ENCODE measurements around the gene ATP1B1. TPM values are rescaled to one million over a fixed set of nuclear protein-coding genes. Genes with fewer than 3 reads are reported as not detected.
"Not testable (repeated sequence)": the region's sequence is repeated elsewhere in the genome, so short reads cannot be mapped to it uniquely, and the experiment has no call there.

Gene ATP1B1
- total and polyA plus RNA-seq, 5 experiments from 2014 or later: 0.62 to 1.8 (median 0.97) TPM

DNA sequence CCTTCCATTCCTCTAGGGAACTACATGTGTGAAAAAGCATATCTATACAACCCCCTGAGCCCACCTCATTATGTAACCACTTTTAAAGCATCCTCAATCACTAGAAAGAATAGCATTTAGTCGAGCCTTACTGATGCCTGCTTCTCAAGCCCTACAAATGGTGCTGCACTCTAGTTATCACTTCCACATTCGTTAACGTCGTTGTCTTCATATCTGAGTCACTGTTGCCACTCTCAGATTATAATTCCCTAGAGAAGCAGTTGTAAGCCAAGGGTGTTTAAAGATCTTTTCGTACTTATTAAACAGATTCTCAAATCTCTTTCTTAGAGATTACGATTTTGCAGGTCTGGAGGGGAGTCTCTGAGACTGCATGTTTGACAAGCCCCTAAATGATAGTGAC is 16.5 kb downstream of the ATP1B1 start:
- no peaks in the 10 kb centered on the region for H3K9me3 Mint-ChIP-seq
- H3K36me3 Mint-ChIP-seq: peaks cover 0 to 7% (median 1%) of the 10 kb centered on the region in 3 donors
- no peak overlapping the region for H3K4me3 Mint-ChIP-seq
- POLR2A ChIA-PET: no interaction called here
- DNase-seq: no peak
- H3K4me1 Mint-ChIP-seq: no peaks in the 10 kb centered on the region
- no peak for ATAC-seq
- H3K27me3 Mint-ChIP-seq: no peaks in the 10 kb centered on the region
- H3K27ac Mint-ChIP-seq: no peak overlapping the region

DNA sequence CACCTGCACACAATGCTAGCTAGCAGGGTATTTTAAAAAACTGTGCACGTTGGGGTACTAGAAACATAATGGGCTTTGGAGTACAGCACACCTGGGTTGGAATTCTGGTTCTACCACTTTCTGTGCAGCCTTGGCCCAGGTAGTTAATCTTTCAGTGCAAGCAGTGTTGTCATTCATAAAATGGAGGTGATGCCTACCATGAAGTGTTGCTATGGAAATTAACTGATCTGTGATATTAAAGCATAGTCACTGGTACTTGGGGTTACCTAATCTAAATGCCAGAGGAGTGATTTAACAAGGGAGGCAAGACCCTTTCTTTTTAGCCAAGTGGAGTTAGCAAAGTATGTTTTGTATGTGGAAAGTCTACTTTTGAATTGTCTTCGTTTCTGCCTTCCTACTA is 18.0 kb downstream of the ATP1B1 start:
- no peak for ATAC-seq
- H3K36me3 Mint-ChIP-seq: peaks cover 0 to 12% (median 5%) of the 10 kb centered on the region in 3 donors
- no peaks in the 10 kb centered on the region for H3K27me3 Mint-ChIP-seq
- POLR2A ChIA-PET: no interaction called here
- H3K4me3 Mint-ChIP-seq: no peak overlapping the region
- H3K27ac Mint-ChIP-seq: no peak overlapping the region
- H3K4me1 Mint-ChIP-seq: no peaks in the 10 kb centered on the region
- no peak for DNase-seq
- no peaks in the 10 kb centered on the region for H3K9me3 Mint-ChIP-seq

GRCh38 chr1:169125597-169125996 is 19.1 kb downstream of the ATP1B1 start:
- not testable (repeated sequence) for H3K27ac Mint-ChIP-seq

DNA sequence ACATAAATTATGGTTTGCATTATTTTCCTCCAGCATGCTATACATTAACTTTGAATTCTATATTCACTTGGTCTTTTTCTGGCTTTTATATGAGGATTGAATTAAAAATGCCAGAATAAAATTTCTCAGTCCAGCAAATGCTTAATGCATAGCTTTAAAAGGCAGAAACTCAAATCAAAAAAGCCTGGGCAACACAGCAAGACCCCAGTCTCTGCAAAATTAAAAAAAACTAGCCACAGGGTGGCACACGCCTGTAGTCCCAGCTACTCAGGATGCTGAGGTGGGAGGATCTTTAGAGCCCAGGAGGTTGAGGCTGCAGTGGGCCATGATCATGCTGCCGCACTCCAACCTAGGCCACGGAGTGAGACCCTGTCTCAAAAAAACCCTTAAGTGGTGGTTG is 19.8 kb downstream of the ATP1B1 start:
- H3K4me3 Mint-ChIP-seq: no peak overlapping the region
- POLR2A ChIA-PET: no interaction called here
- no peaks in the 10 kb centered on the region for H3K4me1 Mint-ChIP-seq
- no peaks in the 10 kb centered on the region for H3K27me3 Mint-ChIP-seq
- H3K36me3 Mint-ChIP-seq: peaks cover 0 to 12% (median 9%) of the 10 kb centered on the region in 3 donors
- ATAC-seq: no peak
- H3K9me3 Mint-ChIP-seq: no peaks in the 10 kb centered on the region
- no peak overlapping the region for H3K27ac Mint-ChIP-seq
- DNase-seq: no peak

More at GRCh38 chr1:169125597-169125996, 19.1 kb downstream of the ATP1B1 start:
- DNase-seq, H3K27me3 Mint-ChIP-seq, H3K4me1 Mint-ChIP-seq, ATAC-seq, H3K4me3 Mint-ChIP-seq, H3K9me3 Mint-ChIP-seq, POLR2A ChIA-PET: not testable (repeated sequence)
- peaks cover 0 to 12% (median 9%) of the 10 kb centered on the region in 3 donors for H3K36me3 Mint-ChIP-seq

- no peaks in the 10 kb centered on the region for H3K9me3 Mint-ChIP-seq
- ATAC-seq: no peak
- H3K27ac Mint-ChIP-seq: no peak overlapping the region
- H3K4me3 Mint-ChIP-seq: no peak overlapping the region
- peaks cover 0 to 16% (median 11%) of the 10 kb centered on the region in 3 donors for H3K36me3 Mint-ChIP-seq
- no peaks in the 10 kb centered on the region for H3K4me1 Mint-ChIP-seq
- POLR2A ChIA-PET: no interaction called here
- no peaks in the 10 kb centered on the region for H3K27me3 Mint-ChIP-seq
- no peak for DNase-seq
Measured at GRCh38 chr1:169127305-169127704, 20.8 kb downstream of the ATP1B1 start.

- Mint-ChIP-seq H3K36me3 (peaks cover 0 to 21% (median 15%) of the 10 kb centered on the region in 3 donors), H3K4me3 (no peak overlapping the region), H3K9me3 (no peaks in the 10 kb centered on the region), H3K4me1 (peaks cover 0 to 2% (median 0%) of the 10 kb centered on the region in 4 donors), H3K27me3 (no peaks in the 10 kb centered on the region), H3K27ac (no peak overlapping the region)
- POLR2A ChIA-PET: no interaction called here
- ATAC-seq (no peak), DNase-seq (no peak)
Measured at GRCh38 chr1:169128562-169128961, 22.1 kb downstream of the ATP1B1 start.

- ATAC-seq (no peak), DNase-seq (no peak)
- Mint-ChIP-seq H3K4me1 (peaks cover 0 to 7% (median 0%) of the 10 kb centered on the region in 4 donors), H3K27ac (no peak overlapping the region), H3K9me3 (no peaks in the 10 kb centered on the region), H3K36me3 (peaks cover 0 to 21% (median 15%) of the 10 kb centered on the region in 3 donors), H3K27me3 (no peaks in the 10 kb centered on the region), H3K4me3 (no peak overlapping the region)
- POLR2A ChIA-PET: no interaction called here
Measured at GRCh38 chr1:169129109-169129784, 22.8 kb downstream of the ATP1B1 start.

GRCh38 chr1:169130683-169131082 is 24.2 kb downstream of the ATP1B1 start:
- DNase-seq (no peak), ATAC-seq (no peak)
- Mint-ChIP-seq H3K9me3 (no peaks in the 10 kb centered on the region), H3K4me1 (peaks cover 0 to 7% (median 0%) of the 10 kb centered on the region in 4 donors), H3K27ac (no peak overlapping the region), H3K36me3 (peaks cover 0 to 19% (median 15%) of the 10 kb centered on the region in 3 donors), H3K27me3 (no peaks in the 10 kb centered on the region), H3K4me3 (no peak overlapping the region)
- POLR2A ChIA-PET: no interaction called here

- Mint-ChIP-seq H3K27ac (peak overlapping the region in 2 of 10 donors; percentile 3 to 17), H3K27me3 (no peaks in the 10 kb centered on the region), H3K36me3 (peaks cover 0 to 15% (median 14%) of the 10 kb centered on the region in 3 donors), H3K4me1 (peaks cover 0 to 7% (median 0%) of the 10 kb centered on the region in 4 donors), H3K4me3 (no peak overlapping the region), H3K9me3 (no peaks in the 10 kb centered on the region)
- POLR2A ChIA-PET: no interaction called here
- ATAC-seq (no peak), DNase-seq (no peak)
Measured at GRCh38 chr1:169132512-169133227, 26.2 kb downstream of the ATP1B1 start.

DNA sequence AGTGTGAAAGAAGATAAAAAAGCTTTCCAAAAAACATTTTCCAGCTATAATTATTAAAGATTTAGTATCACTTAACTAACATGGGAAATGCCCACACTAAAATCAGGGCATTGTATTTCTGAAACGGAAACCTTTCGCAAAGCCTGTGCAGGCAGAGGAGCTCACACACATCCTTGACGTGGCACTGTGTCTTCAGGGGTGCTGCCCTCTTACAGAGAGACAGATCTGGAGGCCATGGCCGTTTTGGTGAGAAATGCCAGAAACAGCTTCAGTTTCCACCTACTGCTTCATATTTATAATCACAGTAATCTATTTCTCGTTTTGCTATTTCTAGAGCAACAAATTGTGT is 26.7 kb downstream of the ATP1B1 start:
- no peaks in the 10 kb centered on the region for H3K27me3 Mint-ChIP-seq
- DNase-seq: no peak
- no peaks in the 10 kb centered on the region for H3K9me3 Mint-ChIP-seq
- POLR2A ChIA-PET: no interaction called here
- no peak overlapping the region for H3K4me3 Mint-ChIP-seq
- ATAC-seq: no peak
- H3K4me1 Mint-ChIP-seq: peaks cover 0 to 7% (median 0%) of the 10 kb centered on the region in 4 donors
- H3K36me3 Mint-ChIP-seq: peaks cover 0 to 12% (median 11%) of the 10 kb centered on the region in 3 donors
- peak overlapping the region in 1 of 10 donors; percentile 60 for H3K27ac Mint-ChIP-seq

DNA sequence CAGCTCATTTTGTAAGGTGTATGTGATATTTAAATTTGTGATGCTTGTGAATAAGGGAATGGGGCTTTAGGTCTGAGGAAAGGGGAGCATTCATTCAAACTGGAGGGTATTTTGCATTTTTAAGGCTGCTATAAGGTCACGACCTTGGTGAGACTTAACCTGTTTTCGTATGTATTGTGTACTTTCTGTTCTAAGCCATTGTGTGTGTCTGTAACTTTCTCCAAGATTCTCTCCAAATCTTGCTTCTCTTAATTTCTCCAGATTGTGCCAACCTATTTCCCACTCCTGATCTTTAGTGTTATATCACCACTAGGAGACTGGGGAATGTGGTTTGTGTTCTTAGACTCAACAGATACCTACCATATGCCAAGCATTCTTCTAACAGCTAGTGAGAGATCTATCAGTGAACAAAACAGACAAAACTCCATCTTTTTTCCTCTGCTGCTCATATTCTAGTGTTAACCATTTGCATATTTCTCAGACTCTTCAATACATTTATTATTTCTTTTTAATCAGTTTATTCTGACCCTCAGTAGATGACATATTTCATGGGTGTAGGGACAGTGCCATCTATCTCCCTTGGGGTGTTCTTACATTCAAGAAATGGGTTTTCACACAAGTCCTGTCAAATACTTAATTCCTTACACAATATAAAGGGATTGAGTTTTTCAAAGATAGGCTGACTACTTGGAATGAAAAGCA is 27.5 kb downstream of the ATP1B1 start:
- POLR2A ChIA-PET: no interaction called here
- no peak for ATAC-seq
- Mint-ChIP-seq H3K9me3 (no peaks in the 10 kb centered on the region), H3K36me3 (peaks cover 0 to 10% (median 9%) of the 10 kb centered on the region in 3 donors), H3K4me3 (no peak overlapping the region), H3K27ac (no peak overlapping the region), H3K4me1 (peaks cover 0 to 7% (median 0%) of the 10 kb centered on the region in 4 donors), H3K27me3 (no peaks in the 10 kb centered on the region)
- no peak for DNase-seq

GRCh38 chr1:169137357-169137756 is 30.9 kb downstream of the ATP1B1 start:
- no peak for ATAC-seq
- POLR2A ChIA-PET: no interaction called here
- peaks cover 0 to 7% (median 0%) of the 10 kb centered on the region in 4 donors for H3K4me1 Mint-ChIP-seq
- H3K27ac Mint-ChIP-seq: no peak overlapping the region
- no peak for DNase-seq
- H3K36me3 Mint-ChIP-seq: peaks cover 0 to 4% (median 4%) of the 10 kb centered on the region in 3 donors
- no peaks in the 10 kb centered on the region for H3K27me3 Mint-ChIP-seq
- no peaks in the 10 kb centered on the region for H3K9me3 Mint-ChIP-seq
- H3K4me3 Mint-ChIP-seq: no peak overlapping the region
